Transverse colon (tissue), 4 donors: ENCODE data around the gene ASB4. TPM values are rescaled to one million over a fixed set of nuclear protein-coding genes. Genes with fewer than 3 reads are reported as not detected.

Experiments used
- DNase-seq: peaks from one replicate; pipeline ENCODE4 v3.0.0-alpha.2; 2019
- H3K27ac ChIP-seq, 4 donors: fragments of 200-600 bp; sonication (generic); 2 replicates each; pipeline ENCODE4 v1.5.1; 2016 to 2018; ENCODE audit warnings: inconsistent platforms in 4 of 4
- H3K27me3 ChIP-seq: fragments of 200-600 bp; sonication (generic); 2 replicates; pipeline ENCODE4 v1.5.1; 2017; ENCODE audit warnings: inconsistent platforms
- H3K36me3 ChIP-seq, 4 donors: fragments of 200-600 bp; sonication (generic); 2 replicates each; pipeline ENCODE4 v1.5.1; 2017 to 2019; ENCODE audit warnings: inconsistent platforms in 4 of 4
- H3K4me1 ChIP-seq, 4 donors: fragments of 200-600 bp; sonication (generic); 2 replicates each; pipeline ENCODE4 v1.5.1; 2017 to 2020; ENCODE audit warnings: inconsistent platforms in 4 of 4
- H3K4me3 ChIP-seq, 4 donors: fragments of 200-600 bp; sonication (generic); 1 replicate in 1 of 4; 2 replicates in 3 of 4; pipeline versions ENCODE4 v1.5.1 to v1.6.1; 2017 to 2019; ENCODE audit warnings: inconsistent platforms in 4 of 4
- H3K9me3 ChIP-seq, 2 donors: fragments of 200-600 bp; sonication (generic); 2 replicates each; pipeline ENCODE4 v1.5.1; 2017 to 2019; ENCODE audit warnings: inconsistent platforms in 2 of 2
- CTCF ChIP-seq, 5 experiments: fragments of 200-600 bp in 3 of 5; fragments of 450-650 bp in 2 of 5; sonication (generic) in 3 of 5; IDR thresholded peaks; 1 replicate in 2 of 5; 2 replicates in 3 of 5; pipeline ENCODE4 v1.5.1; 2016 to 2017; ENCODE audit warnings: antibody characterized with exemption in 5 of 5, inconsistent platforms in 3 of 5, mild to moderate bottlenecking in 2 of 5, moderate library complexity in 1 of 5
- EP300 ChIP-seq: sonication (generic); formaldehyde crosslinking; IDR thresholded peaks from one replicate; pipeline ENCODE4 v1.6.1; 2017; ENCODE audit warnings: antibody characterized with exemption, low read depth
- POLR2A ChIP-seq: fragments of 450-650 bp; IDR thresholded peaks from one replicate; pipeline ENCODE4 v1.6.1; 2016; ENCODE audit warnings: antibody characterized with exemption, mild to moderate bottlenecking, moderate library complexity
- POLR2AphosphoS5 ChIP-seq, 3 donors: sonication (generic); formaldehyde crosslinking; IDR thresholded peaks; one replicate each; pipeline ENCODE4 v1.6.1; 2016; ENCODE audit warnings: antibody characterized with exemption in 3 of 3
- WGBS, 2 donors: methylation state at CpG; one replicate each; pipeline ENCODE4 v1.1.5; 2018; ENCODE audit warnings: low coverage in 1 of 2; 5-methylcytosine and 5-hydroxymethylcytosine counted together
- in situ Hi-C, 4 donors: fragments of 200-750 bp; cut with MboI; loops; one replicate each; pipeline versions ENCODE4 v1.15.0 to v1.15.1; 2017; ENCODE audit warnings: low sequenced_read_pairs in 3 of 4, low pct_ligation_motif_present in 1 of 4, low pct_unique_long_range_greater_than_20kb in 1 of 4
- intact Hi-C: fragments of 100-400 bp; cut with DNase I; formaldehyde crosslinking; loops from one replicate; pipeline ENCODE4 v1.15.1; 2023; ENCODE audit warnings: low total_unique reads
- total RNA-seq, 4 donors: library from RNA; depleted of rRNA; stranded (reverse); fragments of >200 nt; gene quantifications; one replicate each; pipeline ENCODE4 v1.1.0, GENCODE V29; 2016

ASB4 gene
- total RNA-seq, 4 donors from 2014 or later, result not detected

DNA sequence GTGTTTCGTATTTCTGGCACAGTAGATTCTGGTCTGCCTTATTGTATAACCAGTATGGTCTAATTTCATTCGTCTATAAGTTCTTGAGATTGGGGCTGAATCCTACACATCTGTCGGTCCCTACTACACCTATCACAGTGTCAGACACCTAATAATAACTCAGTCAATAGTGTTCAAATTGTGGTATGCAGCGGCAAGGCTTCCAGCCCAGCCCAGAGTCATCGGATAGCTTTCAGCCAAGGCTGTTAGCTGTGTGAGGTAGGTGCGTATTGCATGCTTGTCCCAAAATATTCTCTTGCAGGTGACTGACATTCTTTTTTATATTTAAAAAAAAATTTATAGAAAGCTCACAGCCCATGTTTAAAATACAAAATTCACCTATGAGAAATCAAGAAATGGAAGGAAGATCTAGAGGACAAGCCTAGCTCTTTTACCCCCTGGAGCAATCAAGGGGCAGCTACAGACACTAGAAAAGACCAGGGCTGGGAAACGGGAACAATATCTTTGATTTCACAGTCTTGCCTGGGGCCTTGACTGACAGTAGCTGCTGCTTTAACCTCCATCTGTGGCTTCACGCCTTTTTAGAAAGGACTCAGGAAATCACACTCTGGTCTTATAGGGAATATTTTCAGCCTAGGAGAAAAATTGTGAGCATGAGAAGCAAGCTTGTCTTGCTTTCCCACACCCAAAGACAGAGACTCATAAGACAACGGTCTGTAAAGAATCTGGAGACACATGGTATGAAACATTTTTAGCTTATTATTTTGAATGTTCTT is 9.5 kb upstream of the ASB4 start:
- TF ChIP-seq EP300 (no peak), POLR2A (no peak), CTCF (IDR thresholded peaks at IDR 0.05) (no peak), POLR2AphosphoS5 (IDR thresholded peaks at IDR 0.05) (no peak)
- H3K36me3 ChIP-seq, result no peaks in the 10 kb centered on the region
- peaks cover 0 to 8% (median 0%) of the 10 kb centered on the region in 4 donors for H3K4me1 ChIP-seq
- intact Hi-C loops, result no loop called here
- 84 to 91% methylated on average over 9 of the region's 9 CpGs for WGBS, 2 donors
- no peak overlapping the region for H3K27ac ChIP-seq
- in situ Hi-C loops, result loop anchor here in 2 of 4 donors (25.0 kb wide), 1 partner anchor 1014 kb away; no protein-coding TSS in a partner anchor
- H3K27me3 ChIP-seq, result no peaks in the 10 kb centered on the region
- no peak for DNase-seq
- H3K9me3 ChIP-seq, result no peaks in the 10 kb centered on the region
- no peak overlapping the region for H3K4me3 ChIP-seq

DNA sequence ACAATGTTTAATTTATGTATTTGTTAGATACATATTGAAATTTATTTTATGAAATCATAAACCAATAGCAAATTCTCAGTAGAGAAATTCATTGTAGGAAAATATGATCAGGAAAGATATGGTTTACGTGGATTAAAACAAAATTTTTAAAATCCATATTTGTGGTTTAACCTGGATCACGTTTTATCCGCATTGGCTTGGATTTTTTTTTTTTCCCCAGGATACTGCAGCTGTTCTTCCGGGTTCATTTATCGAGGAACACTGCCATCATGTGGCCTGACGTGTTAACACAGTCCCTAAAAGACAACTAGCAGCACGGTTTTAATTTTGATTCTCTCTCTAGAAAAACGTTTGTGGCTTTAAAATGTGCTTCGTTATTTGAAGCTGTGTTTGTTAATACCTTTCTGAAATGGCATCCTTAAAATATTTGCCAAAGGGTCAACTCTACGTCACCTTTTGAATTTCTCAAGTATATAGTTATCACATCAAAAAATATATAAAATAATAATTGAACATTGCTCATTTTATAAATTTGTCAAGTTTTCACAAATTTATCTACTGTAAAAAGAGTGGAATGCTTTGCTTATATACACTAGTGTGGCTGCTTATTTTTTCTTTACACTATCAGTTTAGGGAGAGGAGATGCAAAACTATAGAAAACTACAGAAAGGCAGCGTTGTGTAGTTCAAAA is 8.7 kb upstream of the ASB4 start:
- in situ Hi-C loops (loop anchor here in 2 of 4 donors (25.0 kb wide), 1 partner anchor 1015 kb away; no protein-coding TSS in a partner anchor), intact Hi-C loops (no loop called here)
- TF ChIP-seq POLR2AphosphoS5 (IDR thresholded peaks at IDR 0.05) (no peak), POLR2A (no peak), EP300 (no peak), CTCF (IDR thresholded peaks at IDR 0.05) (peak; percentile 69 to 85 (median 83))
- H3K27ac ChIP-seq, result no peak overlapping the region
- H3K36me3 ChIP-seq, result no peaks in the 10 kb centered on the region
- no peaks in the 10 kb centered on the region for H3K27me3 ChIP-seq
- WGBS, 2 donors, result 10% methylated on average over 11 of the region's 11 CpGs
- no peak overlapping the region for H3K4me3 ChIP-seq
- H3K4me1 ChIP-seq, result peaks cover 0 to 8% (median 0%) of the 10 kb centered on the region in 4 donors
- H3K9me3 ChIP-seq, result no peaks in the 10 kb centered on the region
- peak; percentile 72 for DNase-seq

- H3K4me3 ChIP-seq, result no peak overlapping the region
- no peaks in the 10 kb centered on the region for H3K9me3 ChIP-seq
- no peaks in the 10 kb centered on the region for H3K27me3 ChIP-seq
- no peaks in the 10 kb centered on the region for H3K36me3 ChIP-seq
- intact Hi-C loops, result no loop called here
- H3K4me1 ChIP-seq, result peaks cover 0 to 8% (median 0%) of the 10 kb centered on the region in 4 donors
- DNase-seq, result peak; percentile 42
- 22 to 59% methylated on average over 7 to 18 of the region's 18 CpGs for WGBS, 2 donors
- TF ChIP-seq POLR2AphosphoS5 (IDR thresholded peaks at IDR 0.05), result no peak
- TF ChIP-seq EP300, result no peak
- no peak for TF ChIP-seq POLR2A
- peak in 4 of 5 experiments; percentile 16 to 25 (median 18) for TF ChIP-seq CTCF (IDR thresholded peaks at IDR 0.05)
- in situ Hi-C loops, result loop anchor here in 2 of 4 donors (25.0 kb wide), 1 partner anchor 1016 kb away; no protein-coding TSS in a partner anchor
- no peak overlapping the region for H3K27ac ChIP-seq
These were observed 7.3 kb upstream of the ASB4 start for GRCh38 chr7:95478272-95479037.
